Activated T-helper 2 cell treated with anti-CD3 and anti-CD28 coated beads, Interferon-gamma antibody, Interleukin-2, Interleukin-4, amounts not matched to agents 10 μg/mL and 5 μg/mL and 100 μg/mL, durations not matched to agents 14 hours and 24 hours and 36 hours (primary cell): Measurements from ENCODE around the gene TRIP12. TPM values are rescaled to one million over a fixed set of nuclear protein-coding genes. Genes with fewer than 3 reads are reported as not detected.
A peak's percentile ranks its signal among the peaks of the same experiment; 100 is the strongest.
"Not testable (repeated sequence)": the region's sequence is repeated elsewhere in the genome, so short reads cannot be mapped to it uniquely, and the experiment has no call there.

Experiments
- DNase-seq: peaks from one replicate; pipeline ENCODE4 v3.0.0; 2021; ENCODE audit warnings: low spot score
- H3K27ac Mint-ChIP-seq: one replicate; pipeline ENCODE4 v1.8.0; 2021; ENCODE audit warnings: mixed read lengths
- H3K27me3 Mint-ChIP-seq: one replicate; pipeline ENCODE4 v1.8.0; 2021; ENCODE audit warnings: low read depth, mixed read lengths
- H3K36me3 Mint-ChIP-seq: one replicate; pipeline ENCODE4 v1.8.0; 2021; ENCODE audit warnings: low read depth, mixed read lengths
- H3K4me1 Mint-ChIP-seq: one replicate; pipeline ENCODE4 v1.8.0; 2021; ENCODE audit warnings: low read depth, mixed read lengths
- H3K4me3 Mint-ChIP-seq: one replicate; pipeline ENCODE4 v1.8.0; 2021; ENCODE audit warnings: low read depth, mild to moderate bottlenecking, moderate library complexity, mixed read lengths
- H3K9me3 Mint-ChIP-seq: one replicate; pipeline ENCODE4 v1.8.0; 2021; ENCODE audit warnings: mixed read lengths
- intact Hi-C: fragments of 100-400 bp; cut with micrococcal nuclease; formaldehyde crosslinking; loops from one replicate; pipeline ENCODE4 v1.15.1; 2023
- total RNA-seq: library from RNA; stranded (reverse); gene quantifications from 2 replicates; pipeline ENCODE4 v1.2.3, GENCODE V29; 2022

The TRIP12 gene
- total RNA-seq, 1 donor from 2014 or later, result 256 TPM

DNA sequence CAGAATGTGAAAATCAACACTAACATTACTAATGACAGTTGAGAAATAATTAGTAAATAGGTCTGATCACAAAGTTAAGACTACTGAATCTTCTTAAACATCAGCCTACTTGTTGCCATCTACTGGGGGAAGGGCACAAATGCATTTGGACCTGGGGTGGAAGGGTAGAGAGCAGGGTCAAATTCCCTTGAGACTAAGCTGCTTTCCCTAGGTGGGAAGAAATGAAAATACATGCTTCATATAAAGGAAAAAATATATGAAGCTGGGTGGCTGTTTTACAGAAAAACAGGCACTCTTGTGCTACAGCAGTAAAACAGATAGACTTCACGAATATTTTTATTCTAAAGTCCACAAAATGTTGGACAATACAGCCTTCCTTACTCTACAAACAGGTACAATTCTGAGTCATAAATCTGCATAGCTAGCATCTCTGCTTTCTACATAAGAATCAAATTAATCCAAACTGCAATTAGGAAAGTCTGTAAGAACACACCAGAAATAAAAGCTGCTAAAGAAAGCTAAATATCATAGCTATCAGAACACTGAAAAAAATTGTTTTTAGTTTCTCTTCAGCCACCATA is 10.9 kb downstream of the TRIP12 start:
- no peak for DNase-seq
- H3K27me3 Mint-ChIP-seq, result no peaks in the 10 kb centered on the region
- peak overlapping the region; percentile 62 for H3K27ac Mint-ChIP-seq
- intact Hi-C loops, result loop anchor here (2.0 to 5.0 kb wide), 2 partner anchors 110 to 129 kb away; no protein-coding TSS in a partner anchor
- no peaks in the 10 kb centered on the region for H3K9me3 Mint-ChIP-seq
- no peak overlapping the region for H3K4me3 Mint-ChIP-seq
- H3K4me1 Mint-ChIP-seq, result peaks cover 37% of the 10 kb centered on the region
- H3K36me3 Mint-ChIP-seq, result peaks cover 21% of the 10 kb centered on the region

DNA sequence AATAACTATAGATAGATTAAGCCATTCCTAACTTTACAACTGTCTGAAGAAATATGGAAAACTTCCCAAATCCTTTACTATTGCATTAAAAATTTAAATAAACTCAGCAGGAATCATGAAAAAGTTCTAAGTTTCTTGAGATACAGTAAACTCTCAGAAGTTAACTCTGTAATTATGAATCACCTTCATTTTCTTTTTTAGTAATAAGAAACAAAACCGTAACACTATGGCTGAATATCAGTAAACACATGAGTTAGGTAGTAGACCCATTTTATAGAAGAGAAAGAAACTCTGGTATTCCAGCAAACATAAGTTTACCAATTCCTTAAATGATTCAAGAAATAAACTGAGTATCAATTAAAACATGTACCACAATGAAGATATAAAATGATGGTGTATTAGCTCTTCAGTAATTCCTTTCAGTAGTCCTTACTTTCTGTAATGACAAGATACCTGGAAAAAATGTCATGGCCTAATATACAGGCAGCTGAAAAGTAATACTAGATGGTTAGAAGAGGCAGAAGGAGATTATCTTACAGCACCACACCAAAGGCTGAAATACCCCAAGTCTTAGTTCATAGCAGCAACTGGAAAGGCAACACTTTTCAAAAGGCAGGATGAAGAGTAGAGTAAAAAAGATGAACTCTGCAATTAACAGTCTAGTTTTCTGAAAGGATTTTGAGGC is 11.5 kb downstream of the TRIP12 start:
- H3K4me3 Mint-ChIP-seq, result no peak overlapping the region
- H3K36me3 Mint-ChIP-seq, result peaks cover 25% of the 10 kb centered on the region
- no peaks in the 10 kb centered on the region for H3K9me3 Mint-ChIP-seq
- peaks cover 39% of the 10 kb centered on the region for H3K4me1 Mint-ChIP-seq
- H3K27ac Mint-ChIP-seq, result peak overlapping the region; percentile 62
- intact Hi-C loops, result loop anchor here (2.0 to 5.0 kb wide), 2 partner anchors 109 to 128 kb away; no protein-coding TSS in a partner anchor
- DNase-seq, result no peak
- H3K27me3 Mint-ChIP-seq, result no peaks in the 10 kb centered on the region

- Mint-ChIP-seq H3K9me3 (no peaks in the 10 kb centered on the region), H3K27ac (no peak overlapping the region), H3K27me3 (no peaks in the 10 kb centered on the region), H3K36me3 (peaks cover 28% of the 10 kb centered on the region), H3K4me1 (peaks cover 37% of the 10 kb centered on the region), H3K4me3 (no peak overlapping the region)
- no peak for DNase-seq
- intact Hi-C loops, result no loop called here
Measured at GRCh38 chr2:229909090-229909489, 12.7 kb downstream of the TRIP12 start.

- peaks cover 24% of the 10 kb centered on the region for H3K4me1 Mint-ChIP-seq
- no peak overlapping the region for H3K4me3 Mint-ChIP-seq
- H3K9me3 Mint-ChIP-seq, result no peaks in the 10 kb centered on the region
- H3K27me3 Mint-ChIP-seq, result no peaks in the 10 kb centered on the region
- DNase-seq, result no peak
- H3K36me3 Mint-ChIP-seq, result peaks cover 45% of the 10 kb centered on the region
- H3K27ac Mint-ChIP-seq, result no peak overlapping the region
- intact Hi-C loops, result no loop called here
Measured at GRCh38 chr2:229905601-229906000, 16.2 kb downstream of the TRIP12 start.

- Mint-ChIP-seq H3K27ac (no peak overlapping the region), H3K27me3 (no peaks in the 10 kb centered on the region), H3K9me3 (no peaks in the 10 kb centered on the region), H3K36me3 (peaks cover 51% of the 10 kb centered on the region), H3K4me3 (no peak overlapping the region), H3K4me1 (peaks cover 27% of the 10 kb centered on the region)
- intact Hi-C loops, result no loop called here
- DNase-seq, result no peak
Measured at GRCh38 chr2:229903037-229903436, 18.8 kb downstream of the TRIP12 start.

DNA sequence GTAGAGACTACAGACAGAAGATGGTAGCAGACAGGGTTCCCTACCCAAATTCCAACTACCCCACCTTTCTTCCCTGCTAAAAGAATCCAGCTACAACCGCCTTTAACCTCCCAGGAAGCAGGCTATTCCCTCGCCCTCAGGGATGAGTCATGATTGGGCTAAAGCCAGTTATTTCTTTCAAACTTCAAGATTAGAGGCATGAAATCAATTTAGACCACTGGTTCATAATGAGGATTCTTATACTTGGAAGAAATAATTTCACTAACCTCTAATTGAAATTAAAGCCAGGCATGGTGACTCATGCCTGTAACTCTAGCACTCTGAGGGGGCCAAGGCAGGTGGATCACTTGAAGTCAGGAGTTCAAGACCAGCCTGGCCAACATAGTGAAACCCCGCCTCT is 20.0 kb downstream of the TRIP12 start:
- intact Hi-C loops, result no loop called here
- no peaks in the 10 kb centered on the region for H3K27me3 Mint-ChIP-seq
- no peak overlapping the region for H3K27ac Mint-ChIP-seq
- peaks cover 30% of the 10 kb centered on the region for H3K4me1 Mint-ChIP-seq
- no peak for DNase-seq
- no peak overlapping the region for H3K4me3 Mint-ChIP-seq
- no peaks in the 10 kb centered on the region for H3K9me3 Mint-ChIP-seq
- peaks cover 47% of the 10 kb centered on the region for H3K36me3 Mint-ChIP-seq

- DNase-seq, H3K27me3 Mint-ChIP-seq, H3K27ac Mint-ChIP-seq, H3K4me3 Mint-ChIP-seq, H3K9me3 Mint-ChIP-seq, intact Hi-C loops: not testable (repeated sequence)
- Mint-ChIP-seq H3K36me3 (peaks cover 45% of the 10 kb centered on the region), H3K4me1 (peaks cover 29% of the 10 kb centered on the region)
Measured at GRCh38 chr2:229900514-229900913, 21.3 kb downstream of the TRIP12 start.

GRCh38 chr2:229900012-229900411 is 21.8 kb downstream of the TRIP12 start:
- Mint-ChIP-seq H3K36me3 (peaks cover 40% of the 10 kb centered on the region), H3K27me3 (no peaks in the 10 kb centered on the region), H3K27ac (no peak overlapping the region), H3K4me1 (peaks cover 27% of the 10 kb centered on the region), H3K4me3 (no peak overlapping the region), H3K9me3 (no peaks in the 10 kb centered on the region)
- intact Hi-C loops, result no loop called here
- no peak for DNase-seq

GRCh38 chr2:229899604-229900003 is 22.2 kb downstream of the TRIP12 start:
- DNase-seq, result no peak
- Mint-ChIP-seq H3K36me3 (peaks cover 39% of the 10 kb centered on the region), H3K27ac (no peak overlapping the region), H3K27me3 (no peaks in the 10 kb centered on the region), H3K4me1 (peaks cover 27% of the 10 kb centered on the region), H3K4me3 (no peak overlapping the region), H3K9me3 (no peaks in the 10 kb centered on the region)
- intact Hi-C loops, result no loop called here

DNA sequence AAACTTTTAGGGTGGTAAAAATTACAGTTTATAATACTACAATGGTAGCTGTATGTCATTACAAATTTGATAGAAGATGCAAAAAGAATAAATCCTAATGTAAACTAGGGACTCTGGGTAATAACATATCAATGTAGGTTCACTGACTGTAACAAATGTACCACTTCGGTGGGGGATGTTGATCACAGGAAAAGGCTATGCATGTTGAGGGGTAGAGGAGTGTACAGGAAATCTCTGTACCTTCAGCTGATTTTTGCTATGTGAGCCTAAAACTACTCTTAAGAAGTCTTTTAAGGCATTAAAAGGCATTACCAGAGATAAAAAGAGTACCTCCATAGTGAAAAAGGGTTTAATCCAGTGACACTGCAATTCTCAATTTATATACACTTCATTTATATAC is 25.0 kb downstream of the TRIP12 start:
- intact Hi-C loops, result no loop called here
- no peaks in the 10 kb centered on the region for H3K27me3 Mint-ChIP-seq
- peaks cover 28% of the 10 kb centered on the region for H3K36me3 Mint-ChIP-seq
- H3K27ac Mint-ChIP-seq, result no peak overlapping the region
- H3K4me1 Mint-ChIP-seq, result peaks cover 24% of the 10 kb centered on the region
- no peaks in the 10 kb centered on the region for H3K9me3 Mint-ChIP-seq
- H3K4me3 Mint-ChIP-seq, result no peak overlapping the region
- DNase-seq, result no peak

- Mint-ChIP-seq H3K4me1 (peaks cover 17% of the 10 kb centered on the region), H3K4me3 (no peak overlapping the region), H3K27me3 (no peaks in the 10 kb centered on the region), H3K27ac (no peak overlapping the region), H3K9me3 (no peaks in the 10 kb centered on the region), H3K36me3 (peaks cover 16% of the 10 kb centered on the region)
- DNase-seq, result no peak
- intact Hi-C loops, result no loop called here
Measured at GRCh38 chr2:229889023-229889422, 32.8 kb downstream of the TRIP12 start.

GRCh38 chr2:229888031-229888430 is 33.8 kb downstream of the TRIP12 start:
- no peaks in the 10 kb centered on the region for H3K27me3 Mint-ChIP-seq
- intact Hi-C loops, result no loop called here
- DNase-seq, result no peak
- no peak overlapping the region for H3K4me3 Mint-ChIP-seq
- H3K27ac Mint-ChIP-seq, result no peak overlapping the region
- H3K9me3 Mint-ChIP-seq, result no peaks in the 10 kb centered on the region
- peaks cover 10% of the 10 kb centered on the region for H3K36me3 Mint-ChIP-seq
- H3K4me1 Mint-ChIP-seq, result peaks cover 12% of the 10 kb centered on the region

GRCh38 chr2:229887441-229887840 is 34.4 kb downstream of the TRIP12 start:
- H3K27me3 Mint-ChIP-seq, result no peaks in the 10 kb centered on the region
- no peak overlapping the region for H3K4me3 Mint-ChIP-seq
- intact Hi-C loops, result no loop called here
- peaks cover 14% of the 10 kb centered on the region for H3K4me1 Mint-ChIP-seq
- DNase-seq, result no peak
- no peaks in the 10 kb centered on the region for H3K9me3 Mint-ChIP-seq
- peaks cover 8% of the 10 kb centered on the region for H3K36me3 Mint-ChIP-seq
- H3K27ac Mint-ChIP-seq, result no peak overlapping the region
